Measurements from ENCODE around the gene POLR2E.

The POLR2E gene

GRCh38 chr19:1111641-1112267 is 16.6 kb upstream of the POLR2E start:
- Mint-ChIP-seq H3K36me3 (ENCODE audit: insufficient read depth) (peaks cover 62% of the 10 kb centered on the region), H3K9me3 (no peaks in the 10 kb centered on the region), H3K27ac (peak overlapping the region in 1 of 2 donors; percentile 23), H3K4me3 (no peak overlapping the region), H3K27me3 (no peaks in the 10 kb centered on the region), H3K4me1 (ENCODE audit: low read depth in 2 of 2) (no peaks in the 10 kb centered on the region)
- DNase-seq (no peak), ATAC-seq (replicated peaks) (no peak)

GRCh38 chr19:1110809-1111640 is 15.8 kb upstream of the POLR2E start:
- Mint-ChIP-seq H3K36me3 (ENCODE audit: insufficient read depth) (peaks cover 64% of the 10 kb centered on the region), H3K27me3 (no peaks in the 10 kb centered on the region)

GRCh38 chr19:1109697-1110671 is 14.8 kb upstream of the POLR2E start:
- H3K27ac Mint-ChIP-seq = peak overlapping the region in 1 of 2 donors; percentile 23
- no peak for ATAC-seq (replicated peaks)
- no peak for DNase-seq
- no peaks in the 10 kb centered on the region for H3K27me3 Mint-ChIP-seq
- peaks cover 0 to under 1% of the 10 kb centered on the region in 2 donors for H3K4me1 Mint-ChIP-seq (ENCODE audit: low read depth in 2 of 2)
- no peaks in the 10 kb centered on the region for H3K9me3 Mint-ChIP-seq
- H3K4me3 Mint-ChIP-seq = no peak overlapping the region
- H3K36me3 Mint-ChIP-seq (ENCODE audit: insufficient read depth) = peaks cover 65% of the 10 kb centered on the region

More at GRCh38 chr19:1110809-1111640, 15.8 kb upstream of the POLR2E start:
- H3K4me1 Mint-ChIP-seq (ENCODE audit: low read depth in 2 of 2) = no peaks in the 10 kb centered on the region
- no peaks in the 10 kb centered on the region for H3K9me3 Mint-ChIP-seq
- no peak overlapping the region for H3K4me3 Mint-ChIP-seq
- H3K27ac Mint-ChIP-seq = peak overlapping the region in 1 of 2 donors; percentile 23
- ATAC-seq (replicated peaks) = no peak
- DNase-seq = no peak

- Mint-ChIP-seq H3K4me3 (no peak overlapping the region), H3K36me3 (ENCODE audit: insufficient read depth) (peaks cover 65% of the 10 kb centered on the region), H3K4me1 (ENCODE audit: low read depth in 2 of 2) (peaks cover 0 to 3% of the 10 kb centered on the region in 2 donors), H3K27me3 (no peaks in the 10 kb centered on the region), H3K9me3 (no peaks in the 10 kb centered on the region), H3K27ac (peak overlapping the region in 1 of 2 donors; percentile 51)
- no peak for DNase-seq
- no peak for ATAC-seq (replicated peaks)
These were observed 13.9 kb upstream of the POLR2E start for GRCh38 chr19:1109032-1109551.

- H3K27me3 Mint-ChIP-seq = no peaks in the 10 kb centered on the region
- ATAC-seq (replicated peaks) = no peak
- peak overlapping the region in 1 of 2 donors; percentile 51 for H3K27ac Mint-ChIP-seq
- no peaks in the 10 kb centered on the region for H3K9me3 Mint-ChIP-seq
- H3K4me3 Mint-ChIP-seq = no peak overlapping the region
- peaks cover 0 to 3% of the 10 kb centered on the region in 2 donors for H3K4me1 Mint-ChIP-seq (ENCODE audit: low read depth in 2 of 2)
- no peak for DNase-seq
- peaks cover 65% of the 10 kb centered on the region for H3K36me3 Mint-ChIP-seq (ENCODE audit: insufficient read depth)
These were observed 13.3 kb upstream of the POLR2E start for GRCh38 chr19:1108291-1109031.

GRCh38 chr19:1107661-1108261 is 12.6 kb upstream of the POLR2E start:
- Mint-ChIP-seq H3K9me3 (no peaks in the 10 kb centered on the region), H3K4me3 (no peak overlapping the region), H3K27me3 (no peaks in the 10 kb centered on the region), H3K4me1 (ENCODE audit: low read depth in 2 of 2) (peaks cover 0 to 8% of the 10 kb centered on the region in 2 donors), H3K27ac (peak overlapping the region in 1 of 2 donors; percentile 23), H3K36me3 (ENCODE audit: insufficient read depth) (peaks cover 67% of the 10 kb centered on the region)
- no peak for ATAC-seq (replicated peaks)
- DNase-seq = no peak

- DNase-seq = no peak
- H3K4me1 Mint-ChIP-seq (ENCODE audit: low read depth in 2 of 2) = peaks cover 0 to 11% of the 10 kb centered on the region in 2 donors
- peak overlapping the region in 1 of 2 donors; percentile 23 for H3K27ac Mint-ChIP-seq
- H3K36me3 Mint-ChIP-seq (ENCODE audit: insufficient read depth) = peaks cover 73% of the 10 kb centered on the region
- H3K27me3 Mint-ChIP-seq = no peaks in the 10 kb centered on the region
- peak overlapping the region in 1 of 2 donors; percentile 19 for H3K4me3 Mint-ChIP-seq
- no peaks in the 10 kb centered on the region for H3K9me3 Mint-ChIP-seq
- ATAC-seq (replicated peaks) = no peak
These were observed 11.9 kb upstream of the POLR2E start for GRCh38 chr19:1106841-1107660.

- H3K4me1 Mint-ChIP-seq (ENCODE audit: low read depth in 2 of 2) = peaks cover 0 to 20% of the 10 kb centered on the region in 2 donors
- no peak for DNase-seq
- no peaks in the 10 kb centered on the region for H3K27me3 Mint-ChIP-seq
- no peaks in the 10 kb centered on the region for H3K9me3 Mint-ChIP-seq
- peaks cover 68% of the 10 kb centered on the region for H3K36me3 Mint-ChIP-seq (ENCODE audit: insufficient read depth)
- ATAC-seq (replicated peaks) = no peak
- peak overlapping the region in 1 of 2 donors; percentile 59 for H3K27ac Mint-ChIP-seq
- peak overlapping the region; percentile 51 to 75 for H3K4me3 Mint-ChIP-seq
These were observed 11.0 kb upstream of the POLR2E start for GRCh38 chr19:1105873-1106840.

- Mint-ChIP-seq H3K27me3 (no peaks in the 10 kb centered on the region), H3K4me1 (ENCODE audit: low read depth in 2 of 2) (peaks cover 0 to 22% of the 10 kb centered on the region in 2 donors), H3K4me3 (peak overlapping the region; percentile 70 to 75), H3K27ac (peak overlapping the region; percentile 22 to 82), H3K36me3 (ENCODE audit: insufficient read depth) (peaks cover 64% of the 10 kb centered on the region), H3K9me3 (no peaks in the 10 kb centered on the region)
- no peak for ATAC-seq (replicated peaks)
- no peak for DNase-seq
These were observed 10.1 kb upstream of the POLR2E start for GRCh38 chr19:1105008-1105872.
